ENCODE measurements around the gene EOGT. TPM values are rescaled to one million over a fixed set of nuclear protein-coding genes. Genes with fewer than 3 reads are reported as not detected.

Gene EOGT
- total RNA-seq, 1 experiment from 2014 or later, result 4.6 TPM

- H3K27ac ChIP-seq (ENCODE audit: low read depth, low read length, poor library complexity, severe bottlenecking), result no peak overlapping the region
- CTCF ChIA-PET, result no interaction called here
- DNase-seq (ENCODE audit: low spot score), result no peak
- intact Hi-C loops (cut with micrococcal nuclease; ENCODE audit: unreplicated experiment), result no loop called here
- no peaks in the 10 kb centered on the region for H3K36me3 ChIP-seq (ENCODE audit: insufficient read depth, low read length, poor library complexity, severe bottlenecking)
- no peaks in the 10 kb centered on the region for H3K27me3 ChIP-seq (replicated peaks; ENCODE audit: insufficient read depth, low read depth, low read length, poor library complexity)
- POLR2A ChIA-PET (ENCODE audit: low non-redundant PET), result no interaction called here
- H3K4me1 ChIP-seq (ENCODE audit: insufficient read depth, low read length, poor library complexity, severe bottlenecking), result peaks cover 10% of the 10 kb centered on the region
- no peak overlapping the region for H3K4me3 ChIP-seq (ENCODE audit: low read depth, low read length, poor library complexity, severe bottlenecking)
- BruUV-seq (replicated peaks), result no TSS peak
- H3K9me3 ChIP-seq (ENCODE audit: low read depth, low read length, poor library complexity, severe bottlenecking), result no peaks in the 10 kb centered on the region
- TF ChIP-seq CTCF (conservative IDR thresholded peaks at IDR 0.05; ENCODE audit: low read depth, low read length) (no peak), EZH2 (IDR thresholded peaks at IDR 0.05; ENCODE audit: borderline replicate concordance, low read depth, low read length, poor library complexity, severe bottlenecking) (no peak)
Observed at GRCh38 chr3:68957895-68958294, 55.6 kb downstream of the EOGT start.

GRCh38 chr3:68953816-68954444, 59.6 kb downstream of the EOGT start:
- no peak overlapping the region for H3K4me3 ChIP-seq (ENCODE audit: low read depth, low read length, poor library complexity, severe bottlenecking)
- H3K9me3 ChIP-seq (ENCODE audit: low read depth, low read length, poor library complexity, severe bottlenecking), result no peaks in the 10 kb centered on the region
- no peaks in the 10 kb centered on the region for H3K36me3 ChIP-seq (ENCODE audit: insufficient read depth, low read length, poor library complexity, severe bottlenecking)
- intact Hi-C loops (cut with micrococcal nuclease; ENCODE audit: unreplicated experiment), result no loop called here
- H3K27ac ChIP-seq (ENCODE audit: low read depth, low read length, poor library complexity, severe bottlenecking), result peak overlapping the region; percentile 37
- no peaks in the 10 kb centered on the region for H3K27me3 ChIP-seq (replicated peaks; ENCODE audit: insufficient read depth, low read depth, low read length, poor library complexity)
- BruUV-seq (replicated peaks), result no TSS peak
- H3K4me1 ChIP-seq (ENCODE audit: insufficient read depth, low read length, poor library complexity, severe bottlenecking), result peaks cover 10% of the 10 kb centered on the region
- CTCF ChIA-PET, result no interaction called here
- peak; percentile 72 for DNase-seq (ENCODE audit: low spot score)
- POLR2A ChIA-PET (ENCODE audit: low non-redundant PET), result interaction anchor here (0.6 kb wide), 1 partner anchor 1396 kb away, joined by 9 read pairs; no protein-coding TSS in a partner anchor
- TF ChIP-seq EZH2 (IDR thresholded peaks at IDR 0.05; ENCODE audit: borderline replicate concordance, low read depth, low read length, poor library complexity, severe bottlenecking) (no peak), CTCF (conservative IDR thresholded peaks at IDR 0.05; ENCODE audit: low read depth, low read length) (no peak)

GRCh38 chr3:68945225-68945624, 68.3 kb downstream of the EOGT start:
- Histone ChIP-seq H3K4me3 (ENCODE audit: low read depth, low read length, poor library complexity, severe bottlenecking) (no peak overlapping the region), H3K36me3 (ENCODE audit: insufficient read depth, low read length, poor library complexity, severe bottlenecking) (no peaks in the 10 kb centered on the region), H3K4me1 (ENCODE audit: insufficient read depth, low read length, poor library complexity, severe bottlenecking) (no peaks in the 10 kb centered on the region), H3K27ac (ENCODE audit: low read depth, low read length, poor library complexity, severe bottlenecking) (no peak overlapping the region), H3K27me3 (replicated peaks; ENCODE audit: insufficient read depth, low read depth, low read length, poor library complexity) (no peaks in the 10 kb centered on the region), H3K9me3 (ENCODE audit: low read depth, low read length, poor library complexity, severe bottlenecking) (no peaks in the 10 kb centered on the region)
- no TSS peak for BruUV-seq (replicated peaks)
- ChIA-PET CTCF (no interaction called here), POLR2A (ENCODE audit: low non-redundant PET) (no interaction called here)
- intact Hi-C loops (cut with micrococcal nuclease; ENCODE audit: unreplicated experiment), result no loop called here
- TF ChIP-seq EZH2 (IDR thresholded peaks at IDR 0.05; ENCODE audit: borderline replicate concordance, low read depth, low read length, poor library complexity, severe bottlenecking) (no peak), CTCF (conservative IDR thresholded peaks at IDR 0.05; ENCODE audit: low read depth, low read length) (no peak)
- DNase-seq (ENCODE audit: low spot score), result no peak
